Ovary (tissue), 3 donors: Measurements from ENCODE around the gene PDCD4.

ENCODE experiments used
- EP300 ChIP-seq: sonication (generic); formaldehyde crosslinking; IDR thresholded peaks from one replicate; pipeline ENCODE4 v1.6.1; 2017; ENCODE audit warnings: antibody characterized with exemption
- TF ChIP-seq, protein P1 (sequence below), 3 donors: fragments of 450-650 bp in 2 of 3; fragments of 200-600 bp in 1 of 3; IDR thresholded peaks; one replicate each; pipeline versions ENCODE4 v1.5.1 to v1.8.0; 2016 to 2022; ENCODE audit warnings: antibody characterized with exemption in 3 of 3, mild to moderate bottlenecking in 1 of 3
- donor health status: DM: no; HTN: no; CAD: no.

DNA sequence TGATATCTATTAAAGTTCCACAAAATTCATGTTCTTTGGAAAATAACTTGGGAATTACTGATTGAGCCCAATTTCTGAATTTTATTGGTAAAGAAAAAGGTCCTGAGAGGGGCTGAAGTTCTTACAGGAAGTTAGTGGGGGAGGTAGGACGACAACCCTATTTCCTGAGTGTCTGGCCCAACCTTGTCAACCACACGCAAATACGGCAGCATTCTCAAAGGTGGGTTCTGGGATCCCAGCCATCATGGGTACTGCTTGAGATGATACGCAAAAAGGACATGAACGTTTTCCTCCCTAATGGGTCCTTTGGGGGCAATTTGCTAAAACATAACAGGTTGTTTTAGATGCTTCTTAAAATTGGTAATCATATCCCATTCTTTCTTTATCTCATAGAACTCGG lies 2.7 kb upstream of the PDCD4 start:
- TF ChIP-seq EP300: no peak
- TF ChIP-seq, protein P1, sequence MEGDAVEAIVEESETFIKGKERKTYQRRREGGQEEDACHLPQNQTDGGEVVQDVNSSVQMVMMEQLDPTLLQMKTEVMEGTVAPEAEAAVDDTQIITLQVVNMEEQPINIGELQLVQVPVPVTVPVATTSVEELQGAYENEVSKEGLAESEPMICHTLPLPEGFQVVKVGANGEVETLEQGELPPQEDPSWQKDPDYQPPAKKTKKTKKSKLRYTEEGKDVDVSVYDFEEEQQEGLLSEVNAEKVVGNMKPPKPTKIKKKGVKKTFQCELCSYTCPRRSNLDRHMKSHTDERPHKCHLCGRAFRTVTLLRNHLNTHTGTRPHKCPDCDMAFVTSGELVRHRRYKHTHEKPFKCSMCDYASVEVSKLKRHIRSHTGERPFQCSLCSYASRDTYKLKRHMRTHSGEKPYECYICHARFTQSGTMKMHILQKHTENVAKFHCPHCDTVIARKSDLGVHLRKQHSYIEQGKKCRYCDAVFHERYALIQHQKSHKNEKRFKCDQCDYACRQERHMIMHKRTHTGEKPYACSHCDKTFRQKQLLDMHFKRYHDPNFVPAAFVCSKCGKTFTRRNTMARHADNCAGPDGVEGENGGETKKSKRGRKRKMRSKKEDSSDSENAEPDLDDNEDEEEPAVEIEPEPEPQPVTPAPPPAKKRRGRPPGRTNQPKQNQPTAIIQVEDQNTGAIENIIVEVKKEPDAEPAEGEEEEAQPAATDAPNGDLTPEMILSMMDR (IDR thresholded peaks at IDR 0.05): no peak
